Upper lobe of right lung (tissue), 1 donor: ENCODE results near the gene PLD6. TPM values are rescaled to one million over a fixed set of nuclear protein-coding genes. Genes with fewer than 3 reads are reported as not detected.

Experiments used
- ATAC-seq: fragments of 200-7000 bp; cut with Tn5 transposase; one replicate; pipeline ENCODE4 v1.9.1; 2020; ENCODE audit warnings: mild to moderate bottlenecking, moderate library complexity
- DNase-seq: peaks from one replicate; pipeline ENCODE4 v3.0.0-alpha.2; 2020
- H3K27ac ChIP-seq: fragments of 200-600 bp; one replicate; pipeline ENCODE4 v1.8.0; 2022
- H3K27me3 ChIP-seq: fragments of 200-600 bp; one replicate; pipeline ENCODE4 v1.8.0; 2022; ENCODE audit warnings: mild to moderate bottlenecking
- H3K36me3 ChIP-seq: fragments of 200-600 bp; one replicate; pipeline ENCODE4 v1.8.0; 2022
- H3K4me1 ChIP-seq: fragments of 200-600 bp; one replicate; pipeline ENCODE4 v1.8.0; 2022
- H3K4me3 ChIP-seq: fragments of 200-600 bp; one replicate; pipeline ENCODE4 v1.8.0; 2022; ENCODE audit warnings: mild to moderate bottlenecking
- H3K9me3 ChIP-seq: fragments of 200-600 bp; one replicate; pipeline ENCODE4 v1.8.0; 2022
- CTCF ChIP-seq: fragments of 200-600 bp; IDR thresholded peaks from one replicate; pipeline ENCODE4 v1.8.0; 2022; ENCODE audit warnings: antibody characterized with exemption
- intact Hi-C: fragments of 100-400 bp; cut with DNase I; formaldehyde crosslinking; loops from one replicate; pipeline ENCODE4 v1.11.0; 2022
- total RNA-seq: library from RNA; stranded (reverse); fragmentation: NEBNext Ultra II Directional; extraction: Animal tissue kit (Norgen Biotek cat#: 25700); gene quantifications from one replicate; pipeline ENCODE4 v1.2.1, GENCODE V29; 2021
- donor health status: DM: no; HTN: yes; CAD: no; lungs with severe emphysema.

Gene PLD6
- total RNA-seq, 1 donor from 2014 or later = 4.9 TPM

GRCh38 chr17:17228521-17229279 lies 22.6 kb upstream of the PLD6 start:
- peaks cover 92% of the 10 kb centered on the region for H3K36me3 ChIP-seq
- H3K9me3 ChIP-seq = no peaks in the 10 kb centered on the region
- intact Hi-C loops = no loop called here
- H3K27me3 ChIP-seq = no peaks in the 10 kb centered on the region
- no peak overlapping the region for H3K4me3 ChIP-seq
- no peak overlapping the region for H3K27ac ChIP-seq
- ATAC-seq = peak; percentile 5
- H3K4me1 ChIP-seq = no peaks in the 10 kb centered on the region
- DNase-seq = no peak
- TF ChIP-seq CTCF = no peak

- peaks cover 100% of the 10 kb centered on the region for H3K36me3 ChIP-seq
- intact Hi-C loops = no loop called here
These were observed 21.7 kb upstream of the PLD6 start for GRCh38 chr17:17227608-17228520.

GRCh38 chr17:17226451-17227265 lies 20.5 kb upstream of the PLD6 start:
- Histone ChIP-seq H3K27ac (no peak overlapping the region), H3K4me1 (no peaks in the 10 kb centered on the region), H3K36me3 (peaks cover 100% of the 10 kb centered on the region), H3K27me3 (no peaks in the 10 kb centered on the region), H3K9me3 (no peaks in the 10 kb centered on the region), H3K4me3 (no peak overlapping the region)
- no peak for DNase-seq
- intact Hi-C loops = no loop called here
- no peak for ATAC-seq
- no peak for TF ChIP-seq CTCF

More at GRCh38 chr17:17227608-17228520, 21.7 kb upstream of the PLD6 start:
- no peak for TF ChIP-seq CTCF
- DNase-seq (no peak), ATAC-seq (peak; percentile 13)
- Histone ChIP-seq H3K4me3 (no peak overlapping the region), H3K9me3 (no peaks in the 10 kb centered on the region), H3K27ac (no peak overlapping the region), H3K4me1 (no peaks in the 10 kb centered on the region), H3K27me3 (no peaks in the 10 kb centered on the region)

GRCh38 chr17:17225901-17226300 lies 19.8 kb upstream of the PLD6 start:
- Histone ChIP-seq H3K4me3 (no peak overlapping the region), H3K27me3 (no peaks in the 10 kb centered on the region), H3K36me3 (peaks cover 100% of the 10 kb centered on the region), H3K4me1 (no peaks in the 10 kb centered on the region), H3K27ac (no peak overlapping the region), H3K9me3 (no peaks in the 10 kb centered on the region)
- no peak for TF ChIP-seq CTCF
- intact Hi-C loops = no loop called here
- DNase-seq (no peak), ATAC-seq (no peak)

- no peak for ATAC-seq
- no peaks in the 10 kb centered on the region for H3K9me3 ChIP-seq
- intact Hi-C loops = no loop called here
- DNase-seq = no peak
- H3K27ac ChIP-seq = no peak overlapping the region
- TF ChIP-seq CTCF = no peak
- H3K36me3 ChIP-seq = peaks cover 100% of the 10 kb centered on the region
- no peak overlapping the region for H3K4me3 ChIP-seq
- no peaks in the 10 kb centered on the region for H3K4me1 ChIP-seq
- no peaks in the 10 kb centered on the region for H3K27me3 ChIP-seq
These were observed 18.0 kb upstream of the PLD6 start for GRCh38 chr17:17224137-17224536.
